HG02973 (cell line): ENCODE measurements around the gene GRK5.

Source experiments
- ATAC-seq: cut with Tn5 transposase; IDR thresholded peaks from one replicate; pipeline ENCODE4 v1.9.1; 2021; ENCODE audit warnings: moderate library complexity; ENCODE audit not compliant: unreplicated experiment

The GRK5 gene

GRCh38 chr10:119355930-119356329 lies 148.6 kb downstream of the GRK5 start:
- ATAC-seq = no peak

GRCh38 chr10:119357412-119358151 lies 150.2 kb downstream of the GRK5 start:
- no peak for ATAC-seq

- no peak for ATAC-seq
These were observed 150.8 kb downstream of the GRK5 start for GRCh38 chr10:119358152-119358512.

GRCh38 chr10:119358567-119358966 lies 151.2 kb downstream of the GRK5 start:
- ATAC-seq = no peak

GRCh38 chr10:119359025-119359424 lies 151.7 kb downstream of the GRK5 start:
- no peak for ATAC-seq

GRCh38 chr10:119360181-119360921 lies 153.0 kb downstream of the GRK5 start:
- ATAC-seq = no peak

GRCh38 chr10:119361037-119361436 lies 153.7 kb downstream of the GRK5 start:
- ATAC-seq = no peak

- no peak for ATAC-seq
These were observed 154.8 kb downstream of the GRK5 start for GRCh38 chr10:119362122-119362521.

GRCh38 chr10:119364645-119365600 lies 157.6 kb downstream of the GRK5 start:
- ATAC-seq = no peak

- ATAC-seq = no peak
These were observed 158.6 kb downstream of the GRK5 start for GRCh38 chr10:119365773-119366599.

- ATAC-seq = no peak
These were observed 160.6 kb downstream of the GRK5 start for GRCh38 chr10:119367841-119368549.

- no peak for ATAC-seq
These were observed 161.2 kb downstream of the GRK5 start for GRCh38 chr10:119368581-119368980.

GRCh38 chr10:119368991-119369869 lies 161.9 kb downstream of the GRK5 start:
- ATAC-seq = peak; percentile 43

- ATAC-seq = no peak
These were observed 162.9 kb downstream of the GRK5 start for GRCh38 chr10:119370111-119370741.

GRCh38 chr10:119370972-119371703 lies 163.8 kb downstream of the GRK5 start:
- no peak for ATAC-seq

GRCh38 chr10:119371704-119372663 lies 164.6 kb downstream of the GRK5 start:
- peak; percentile 34 for ATAC-seq
